ENCODE data around the gene CARD9. TPM values are rescaled to one million over a fixed set of nuclear protein-coding genes. Genes with fewer than 3 reads are reported as not detected.

Gene CARD9
- total RNA-seq, 4 donors from 2014 or later = 2.5 to 6.9 (median 4.9) TPM

DNA sequence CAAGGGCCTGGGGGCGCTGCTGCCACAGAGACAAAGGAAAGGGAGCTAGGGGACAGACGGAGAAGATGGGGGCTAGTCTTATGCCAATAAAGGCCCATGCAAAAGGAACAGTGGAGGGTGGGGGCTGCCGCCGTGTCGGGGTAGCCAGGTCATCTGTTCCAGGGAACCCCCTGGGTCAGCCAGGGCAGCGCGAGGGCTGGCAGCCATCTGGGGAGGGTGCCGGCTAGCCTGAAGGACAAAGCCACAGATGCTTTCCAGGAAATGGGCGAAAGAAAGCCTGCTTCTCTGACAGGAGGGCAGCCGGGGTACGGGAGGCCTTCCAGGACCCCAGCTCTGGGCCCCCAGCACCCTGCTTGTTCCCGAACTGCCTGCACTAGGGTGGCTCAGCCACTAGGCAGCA is 1.6 kb upstream of the CARD9 start:
- TF ChIP-seq, protein P1, sequence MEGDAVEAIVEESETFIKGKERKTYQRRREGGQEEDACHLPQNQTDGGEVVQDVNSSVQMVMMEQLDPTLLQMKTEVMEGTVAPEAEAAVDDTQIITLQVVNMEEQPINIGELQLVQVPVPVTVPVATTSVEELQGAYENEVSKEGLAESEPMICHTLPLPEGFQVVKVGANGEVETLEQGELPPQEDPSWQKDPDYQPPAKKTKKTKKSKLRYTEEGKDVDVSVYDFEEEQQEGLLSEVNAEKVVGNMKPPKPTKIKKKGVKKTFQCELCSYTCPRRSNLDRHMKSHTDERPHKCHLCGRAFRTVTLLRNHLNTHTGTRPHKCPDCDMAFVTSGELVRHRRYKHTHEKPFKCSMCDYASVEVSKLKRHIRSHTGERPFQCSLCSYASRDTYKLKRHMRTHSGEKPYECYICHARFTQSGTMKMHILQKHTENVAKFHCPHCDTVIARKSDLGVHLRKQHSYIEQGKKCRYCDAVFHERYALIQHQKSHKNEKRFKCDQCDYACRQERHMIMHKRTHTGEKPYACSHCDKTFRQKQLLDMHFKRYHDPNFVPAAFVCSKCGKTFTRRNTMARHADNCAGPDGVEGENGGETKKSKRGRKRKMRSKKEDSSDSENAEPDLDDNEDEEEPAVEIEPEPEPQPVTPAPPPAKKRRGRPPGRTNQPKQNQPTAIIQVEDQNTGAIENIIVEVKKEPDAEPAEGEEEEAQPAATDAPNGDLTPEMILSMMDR (IDR thresholded peaks at IDR 0.05) = no peak
- DNase-seq (ENCODE audit: low spot score) (no peak), ATAC-seq (ENCODE audit: low FRiP score) (no peak)

DNA sequence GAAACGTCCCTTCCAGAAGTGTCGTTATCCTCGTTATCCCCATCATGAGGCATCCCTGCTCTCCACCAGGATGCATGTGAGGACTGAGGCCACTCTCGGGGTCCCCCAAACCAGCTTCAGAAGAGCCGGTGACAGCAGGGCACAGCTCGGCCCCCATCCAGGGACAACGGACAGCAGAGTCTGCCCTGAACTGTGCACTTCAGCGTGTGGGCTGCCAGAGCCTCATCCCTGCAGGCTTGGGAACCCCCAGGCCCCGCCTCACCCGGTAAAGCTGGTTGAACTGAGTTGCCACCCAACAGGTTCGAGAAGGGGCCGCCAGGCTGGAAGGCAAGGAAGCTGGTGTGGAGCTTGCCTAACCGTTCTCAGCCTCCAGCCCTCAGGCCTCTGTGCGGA is 710 bp upstream of the CARD9 start:
- DNase-seq (ENCODE audit: low spot score) = no peak
- ATAC-seq (ENCODE audit: low FRiP score) = no peak
- TF ChIP-seq, protein P1 (IDR thresholded peaks at IDR 0.05) = no peak

GRCh38 chr9:136372561-136373299 is 739 bp downstream of the CARD9 start:
- TF ChIP-seq, protein P1 (IDR thresholded peaks at IDR 0.05) = no peak

DNA sequence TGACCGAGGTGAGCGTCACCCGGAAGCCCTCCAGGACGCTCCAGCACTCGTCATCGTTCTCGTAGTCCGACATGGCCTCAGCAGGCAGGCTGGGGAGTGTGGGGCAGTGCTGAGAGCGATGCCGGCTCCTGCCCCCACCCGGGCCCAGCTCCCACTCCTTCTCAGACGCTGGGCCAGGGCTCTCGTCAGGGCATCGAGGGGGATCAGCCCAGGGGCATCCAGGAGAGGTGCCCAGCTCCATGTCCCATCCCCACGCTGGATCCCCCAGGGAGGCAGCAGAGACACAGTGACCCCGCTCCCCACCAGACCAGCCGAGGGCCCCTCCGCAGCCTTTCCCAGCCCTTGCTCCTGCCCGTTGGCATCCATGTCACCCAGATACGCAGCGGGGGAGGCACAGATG is 1.5 kb downstream of the CARD9 start:
- ATAC-seq (ENCODE audit: low FRiP score) (no peak), DNase-seq (ENCODE audit: low spot score) (no peak)
- TF ChIP-seq, protein P1 (IDR thresholded peaks at IDR 0.05) = no peak

More at GRCh38 chr9:136372561-136373299, 739 bp downstream of the CARD9 start:
- ATAC-seq (ENCODE audit: low FRiP score) (no peak), DNase-seq (ENCODE audit: low spot score) (no peak)

GRCh38 chr9:136371533-136371880 is 2.0 kb downstream of the CARD9 start:
- TF ChIP-seq, protein P1 (IDR thresholded peaks at IDR 0.05) = no peak

GRCh38 chr9:136370687-136371532 is 2.6 kb downstream of the CARD9 start:
- no peak for DNase-seq (ENCODE audit: low spot score)
- no peak for ATAC-seq (ENCODE audit: low FRiP score)
- TF ChIP-seq, protein P1 (IDR thresholded peaks at IDR 0.05) = no peak

More at GRCh38 chr9:136371533-136371880, 2.0 kb downstream of the CARD9 start:
- DNase-seq (ENCODE audit: low spot score) (no peak), ATAC-seq (ENCODE audit: low FRiP score) (no peak)
